Central memory CD8-positive, alpha-beta T cell (primary cell): ENCODE data around the gene EP400.
"Not testable (repeated sequence)": the region's sequence is repeated elsewhere in the genome, so short reads cannot be mapped to it uniquely, and the experiment has no call there.

ENCODE experiments used
- ATAC-seq: fragments of 150-1000 bp; cut with Tn5 transposase; replicated peaks from 2 replicates; pipeline ENCODE4 v1.10.0; 2022; ENCODE audit warnings: mild to moderate bottlenecking, moderate FRiP score, moderate number of reproducible peaks; ENCODE audit not compliant: poor library complexity, severe bottlenecking; ENCODE audit errors: extremely low read depth
- DNase-seq, 2 donors: peaks; one replicate each; pipeline ENCODE4 v3.0.0; 2021; ENCODE audit warnings: low spot score in 2 of 2
- H3K27ac Mint-ChIP-seq: one replicate; pipeline ENCODE4 v1.8.0; 2022; ENCODE audit warnings: low read depth, mild to moderate bottlenecking, moderate library complexity, mixed read lengths
- H3K27me3 Mint-ChIP-seq: one replicate; pipeline ENCODE4 v1.8.0; 2022; ENCODE audit warnings: mixed read lengths
- H3K36me3 Mint-ChIP-seq: one replicate; pipeline ENCODE4 v1.8.0; 2022; ENCODE audit warnings: mild to moderate bottlenecking, moderate library complexity, mixed read lengths; ENCODE audit not compliant: insufficient read depth
- H3K4me1 Mint-ChIP-seq: one replicate; pipeline ENCODE4 v1.8.0; 2022; ENCODE audit warnings: mixed read lengths
- H3K4me3 Mint-ChIP-seq: one replicate; pipeline ENCODE4 v1.8.0; 2022; ENCODE audit warnings: mild to moderate bottlenecking, moderate library complexity, mixed read lengths
- H3K9me3 Mint-ChIP-seq: one replicate; pipeline ENCODE4 v1.8.0; 2022; ENCODE audit warnings: mixed read lengths

The EP400 gene

DNA sequence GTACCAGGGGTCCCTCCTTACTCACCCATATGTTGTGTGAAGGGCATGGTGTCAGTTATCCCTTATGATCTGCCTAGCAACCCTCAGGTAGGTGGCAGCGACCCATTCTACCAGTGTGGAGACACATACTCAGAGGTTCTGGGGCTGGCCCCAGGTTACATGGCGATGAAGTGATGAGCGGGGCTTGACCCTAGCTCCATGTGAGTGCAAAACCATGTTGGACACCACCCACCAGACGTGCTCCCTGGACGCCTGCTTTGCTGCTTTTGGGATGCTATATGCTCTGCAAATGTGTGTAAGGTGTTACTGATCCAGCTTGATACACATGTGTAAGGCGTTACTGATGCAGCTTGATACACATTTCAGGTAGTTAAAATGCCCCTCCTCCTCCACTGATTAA, 33.3 kb downstream of the EP400 start:
- H3K4me1 Mint-ChIP-seq: peaks cover 9% of the 10 kb centered on the region
- no peaks in the 10 kb centered on the region for H3K27me3 Mint-ChIP-seq
- H3K27ac Mint-ChIP-seq: no peak overlapping the region
- no peaks in the 10 kb centered on the region for H3K9me3 Mint-ChIP-seq
- DNase-seq: no peak
- H3K36me3 Mint-ChIP-seq: peaks cover 65% of the 10 kb centered on the region
- H3K4me3 Mint-ChIP-seq: no peak overlapping the region
- no peak for ATAC-seq

- H3K9me3 Mint-ChIP-seq: no peaks in the 10 kb centered on the region
- peaks cover 5% of the 10 kb centered on the region for H3K4me1 Mint-ChIP-seq
- DNase-seq (no peak), ATAC-seq (no peak)
- H3K27me3 Mint-ChIP-seq: no peaks in the 10 kb centered on the region
- H3K4me3 Mint-ChIP-seq: no peak overlapping the region
- H3K27ac Mint-ChIP-seq: no peak overlapping the region
- peaks cover 69% of the 10 kb centered on the region for H3K36me3 Mint-ChIP-seq
These were observed 33.8 kb downstream of the EP400 start for GRCh38 chr12:131983554-131983953.

GRCh38 chr12:131984334-131984733, 34.6 kb downstream of the EP400 start:
- H3K27ac Mint-ChIP-seq: no peak overlapping the region
- DNase-seq (no peak), ATAC-seq (no peak)
- peaks cover 5% of the 10 kb centered on the region for H3K4me1 Mint-ChIP-seq
- peaks cover 68% of the 10 kb centered on the region for H3K36me3 Mint-ChIP-seq
- H3K27me3 Mint-ChIP-seq: no peaks in the 10 kb centered on the region
- H3K9me3 Mint-ChIP-seq: no peaks in the 10 kb centered on the region
- H3K4me3 Mint-ChIP-seq: no peak overlapping the region

- H3K36me3 Mint-ChIP-seq: peaks cover 67% of the 10 kb centered on the region
- H3K4me3 Mint-ChIP-seq, H3K27ac Mint-ChIP-seq, ATAC-seq, DNase-seq, H3K4me1 Mint-ChIP-seq, H3K9me3 Mint-ChIP-seq, H3K27me3 Mint-ChIP-seq: not testable (repeated sequence)
These were observed 35.8 kb downstream of the EP400 start for GRCh38 chr12:131985510-131985875.

- H3K4me3 Mint-ChIP-seq: no peak overlapping the region
- H3K9me3 Mint-ChIP-seq: no peaks in the 10 kb centered on the region
- no peak for ATAC-seq
- H3K4me1 Mint-ChIP-seq: peaks cover 5% of the 10 kb centered on the region
- peaks cover 65% of the 10 kb centered on the region for H3K36me3 Mint-ChIP-seq
- H3K27me3 Mint-ChIP-seq: no peaks in the 10 kb centered on the region
- DNase-seq: no peak
- no peak overlapping the region for H3K27ac Mint-ChIP-seq
These were observed 36.6 kb downstream of the EP400 start for GRCh38 chr12:131986361-131986760.

DNA sequence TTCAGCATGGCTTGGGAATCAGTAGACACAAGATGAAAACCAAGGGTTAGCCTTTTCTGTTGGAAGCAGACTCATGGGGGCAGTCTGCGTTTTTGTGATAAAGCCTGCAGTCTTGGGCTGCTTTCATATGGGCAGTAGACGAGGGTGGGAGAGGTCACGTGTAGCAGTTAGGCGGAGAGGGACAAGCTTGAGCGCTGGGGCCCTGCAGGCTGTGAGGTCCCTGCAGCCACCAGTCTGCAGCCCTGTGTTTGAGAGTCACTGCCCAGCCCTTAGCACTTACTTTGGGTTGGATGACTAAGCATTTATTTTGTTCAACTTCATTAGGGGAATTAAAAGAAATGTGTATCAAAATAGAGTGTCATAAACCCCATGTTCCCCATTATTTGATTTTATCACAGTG, 37.2 kb downstream of the EP400 start:
- peaks cover 67% of the 10 kb centered on the region for H3K36me3 Mint-ChIP-seq
- no peak overlapping the region for H3K27ac Mint-ChIP-seq
- H3K27me3 Mint-ChIP-seq: no peaks in the 10 kb centered on the region

DNA sequence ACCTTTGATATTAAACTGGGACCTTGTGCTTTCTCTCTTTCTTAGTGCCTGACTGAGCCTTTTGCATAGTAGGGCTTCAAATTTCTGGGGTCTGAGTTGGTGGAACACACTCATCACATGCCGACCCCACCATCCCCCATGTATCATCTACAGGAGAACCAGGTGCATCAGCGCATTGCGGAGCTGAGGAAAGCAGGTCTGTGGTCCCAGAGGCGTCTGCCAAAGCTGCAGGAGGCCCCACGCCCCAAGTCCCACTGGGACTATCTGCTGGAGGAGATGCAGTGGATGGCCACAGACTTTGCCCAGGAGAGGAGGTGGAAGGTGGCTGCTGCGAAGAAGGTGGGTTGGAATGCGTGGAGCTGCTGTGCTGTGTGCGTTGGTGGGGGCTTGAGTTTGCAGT, 37.8 kb downstream of the EP400 start:
- H3K36me3 Mint-ChIP-seq: peaks cover 69% of the 10 kb centered on the region

More for the DNA sequence above, 37.2 kb downstream of the EP400 start:
- H3K4me1 Mint-ChIP-seq: peaks cover 5% of the 10 kb centered on the region
- no peaks in the 10 kb centered on the region for H3K9me3 Mint-ChIP-seq
- DNase-seq: no peak
- ATAC-seq: no peak
- H3K4me3 Mint-ChIP-seq: no peak overlapping the region

GRCh38 chr12:131988054-131988796, 38.5 kb downstream of the EP400 start:
- Mint-ChIP-seq H3K9me3 (no peaks in the 10 kb centered on the region), H3K27ac (no peak overlapping the region), H3K36me3 (peaks cover 70% of the 10 kb centered on the region), H3K4me3 (no peak overlapping the region), H3K4me1 (peaks cover 5% of the 10 kb centered on the region), H3K27me3 (no peaks in the 10 kb centered on the region)
- no peak for ATAC-seq
- no peak for DNase-seq

More for the DNA sequence above, 37.8 kb downstream of the EP400 start:
- DNase-seq (no peak), ATAC-seq (no peak)
- Mint-ChIP-seq H3K4me3 (no peak overlapping the region), H3K9me3 (no peaks in the 10 kb centered on the region), H3K27me3 (no peaks in the 10 kb centered on the region), H3K27ac (no peak overlapping the region), H3K4me1 (peaks cover 5% of the 10 kb centered on the region)

- ATAC-seq: no peak
- H3K4me1 Mint-ChIP-seq: peaks cover 5% of the 10 kb centered on the region
- peaks cover 72% of the 10 kb centered on the region for H3K36me3 Mint-ChIP-seq
- no peaks in the 10 kb centered on the region for H3K27me3 Mint-ChIP-seq
- DNase-seq: no peak
- no peak overlapping the region for H3K27ac Mint-ChIP-seq
- no peak overlapping the region for H3K4me3 Mint-ChIP-seq
- H3K9me3 Mint-ChIP-seq: no peaks in the 10 kb centered on the region
These were observed 39.3 kb downstream of the EP400 start for GRCh38 chr12:131989021-131989420.

GRCh38 chr12:131990066-131990979, 40.6 kb downstream of the EP400 start:
- ATAC-seq (no peak), DNase-seq (no peak)
- H3K4me1 Mint-ChIP-seq: peaks cover 5% of the 10 kb centered on the region
- H3K27me3 Mint-ChIP-seq: no peaks in the 10 kb centered on the region
- H3K9me3 Mint-ChIP-seq: no peaks in the 10 kb centered on the region
- peaks cover 67% of the 10 kb centered on the region for H3K36me3 Mint-ChIP-seq
- H3K4me3 Mint-ChIP-seq: no peak overlapping the region
- H3K27ac Mint-ChIP-seq: no peak overlapping the region

- Mint-ChIP-seq H3K9me3 (no peaks in the 10 kb centered on the region), H3K27ac (no peak overlapping the region), H3K4me1 (peaks cover 5% of the 10 kb centered on the region), H3K4me3 (no peak overlapping the region), H3K27me3 (no peaks in the 10 kb centered on the region), H3K36me3 (peaks cover 65% of the 10 kb centered on the region)
- DNase-seq: no peak
- no peak for ATAC-seq
These were observed 41.2 kb downstream of the EP400 start for GRCh38 chr12:131990980-131991305.

GRCh38 chr12:131991816-131992430, 42.2 kb downstream of the EP400 start:
- DNase-seq: no peak
- Mint-ChIP-seq H3K9me3 (no peaks in the 10 kb centered on the region), H3K27ac (no peak overlapping the region), H3K4me3 (no peak overlapping the region), H3K36me3 (peaks cover 62% of the 10 kb centered on the region), H3K27me3 (no peaks in the 10 kb centered on the region), H3K4me1 (peaks cover 5% of the 10 kb centered on the region)
- ATAC-seq: no peak
